NCI-H748 (cell line): Measurements from ENCODE around the gene NEU3.
"Not testable (repeated sequence)": the region's sequence is repeated elsewhere in the genome, so short reads cannot be mapped to it uniquely, and the experiment has no call there.

Experiments
- DNase-seq: peaks from one replicate; lab custom pipeline; 2025; ENCODE audit not compliant: unreplicated experiment; lab: John Stamatoyannopoulos, UW

Gene NEU3

GRCh38 chr11:75028321-75028720, 39.6 kb downstream of the NEU3 start:
- no peak for DNase-seq

GRCh38 chr11:75028724-75029123, 40.0 kb downstream of the NEU3 start:
- peak; percentile 13 for DNase-seq

GRCh38 chr11:75029836-75030631, 41.3 kb downstream of the NEU3 start:
- DNase-seq = no peak

- DNase-seq = no peak
Observed at GRCh38 chr11:75031224-75031753, 42.6 kb downstream of the NEU3 start.

GRCh38 chr11:75031771-75032549, 43.2 kb downstream of the NEU3 start:
- DNase-seq = peak; percentile 52

- DNase-seq = no peak
Observed at GRCh38 chr11:75032550-75032935, 43.8 kb downstream of the NEU3 start.

- DNase-seq = no peak
Observed at GRCh38 chr11:75033916-75034315, 45.2 kb downstream of the NEU3 start.

- no peak for DNase-seq
Observed at GRCh38 chr11:75035256-75035655, 46.5 kb downstream of the NEU3 start.

GRCh38 chr11:75035911-75036565, 47.3 kb downstream of the NEU3 start:
- DNase-seq = peak; percentile 9

GRCh38 chr11:75040167-75040770, 51.5 kb downstream of the NEU3 start:
- no peak for DNase-seq

GRCh38 chr11:75041263-75041662, 52.5 kb downstream of the NEU3 start:
- no peak for DNase-seq

- not testable (repeated sequence) for DNase-seq
Observed at GRCh38 chr11:75041821-75042220, 53.1 kb downstream of the NEU3 start.

- not testable (repeated sequence) for DNase-seq
Observed at GRCh38 chr11:75044381-75045170, 55.8 kb downstream of the NEU3 start.

GRCh38 chr11:75046668-75047067, 57.9 kb downstream of the NEU3 start:
- DNase-seq = not testable (repeated sequence)

GRCh38 chr11:75047191-75047590, 58.5 kb downstream of the NEU3 start:
- DNase-seq = no peak

- not testable (repeated sequence) for DNase-seq
Observed at GRCh38 chr11:75049501-75050266, 61.0 kb downstream of the NEU3 start.

- DNase-seq = no peak
Observed at GRCh38 chr11:75050516-75050915, 61.8 kb downstream of the NEU3 start.

- no peak for DNase-seq
Observed at GRCh38 chr11:75051043-75051442, 62.3 kb downstream of the NEU3 start.

GRCh38 chr11:75052457-75052856, 63.7 kb downstream of the NEU3 start:
- DNase-seq = no peak

- DNase-seq = no peak
Observed at GRCh38 chr11:75055511-75055910, 66.8 kb downstream of the NEU3 start.
